GM12872 (cell line): ENCODE results near the gene MYO18B.

ENCODE experiments used
- TF ChIP-seq, protein P1 (sequence below): IDR thresholded peaks from 3 replicates; pipeline ENCODE4 v1.5.1; 2011; ENCODE audit warnings: low read depth, mild to moderate bottlenecking, low read length, moderate library complexity; ENCODE audit not compliant: insufficient read depth

MYO18B gene

DNA sequence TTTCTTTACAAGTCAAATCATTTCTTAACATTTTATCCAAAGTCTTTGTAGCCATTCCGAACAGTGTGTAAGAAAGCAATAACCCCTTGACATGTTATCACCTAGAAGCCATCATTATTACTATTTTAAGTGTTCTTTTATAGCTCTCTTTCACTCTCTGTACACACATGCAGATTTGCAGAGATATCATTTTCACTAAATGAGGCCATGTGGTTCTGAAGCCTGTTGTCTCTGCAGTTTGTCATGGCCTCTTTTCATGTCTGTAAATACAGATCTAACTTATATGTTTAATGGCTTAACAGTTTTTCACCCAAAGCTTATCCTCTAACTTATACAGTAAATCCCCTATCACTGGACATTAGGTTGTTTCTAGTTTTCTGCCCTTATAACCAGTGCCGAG lies 166.8 kb downstream of the MYO18B start:
- TF ChIP-seq, protein P1, sequence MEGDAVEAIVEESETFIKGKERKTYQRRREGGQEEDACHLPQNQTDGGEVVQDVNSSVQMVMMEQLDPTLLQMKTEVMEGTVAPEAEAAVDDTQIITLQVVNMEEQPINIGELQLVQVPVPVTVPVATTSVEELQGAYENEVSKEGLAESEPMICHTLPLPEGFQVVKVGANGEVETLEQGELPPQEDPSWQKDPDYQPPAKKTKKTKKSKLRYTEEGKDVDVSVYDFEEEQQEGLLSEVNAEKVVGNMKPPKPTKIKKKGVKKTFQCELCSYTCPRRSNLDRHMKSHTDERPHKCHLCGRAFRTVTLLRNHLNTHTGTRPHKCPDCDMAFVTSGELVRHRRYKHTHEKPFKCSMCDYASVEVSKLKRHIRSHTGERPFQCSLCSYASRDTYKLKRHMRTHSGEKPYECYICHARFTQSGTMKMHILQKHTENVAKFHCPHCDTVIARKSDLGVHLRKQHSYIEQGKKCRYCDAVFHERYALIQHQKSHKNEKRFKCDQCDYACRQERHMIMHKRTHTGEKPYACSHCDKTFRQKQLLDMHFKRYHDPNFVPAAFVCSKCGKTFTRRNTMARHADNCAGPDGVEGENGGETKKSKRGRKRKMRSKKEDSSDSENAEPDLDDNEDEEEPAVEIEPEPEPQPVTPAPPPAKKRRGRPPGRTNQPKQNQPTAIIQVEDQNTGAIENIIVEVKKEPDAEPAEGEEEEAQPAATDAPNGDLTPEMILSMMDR, result no peak

DNA sequence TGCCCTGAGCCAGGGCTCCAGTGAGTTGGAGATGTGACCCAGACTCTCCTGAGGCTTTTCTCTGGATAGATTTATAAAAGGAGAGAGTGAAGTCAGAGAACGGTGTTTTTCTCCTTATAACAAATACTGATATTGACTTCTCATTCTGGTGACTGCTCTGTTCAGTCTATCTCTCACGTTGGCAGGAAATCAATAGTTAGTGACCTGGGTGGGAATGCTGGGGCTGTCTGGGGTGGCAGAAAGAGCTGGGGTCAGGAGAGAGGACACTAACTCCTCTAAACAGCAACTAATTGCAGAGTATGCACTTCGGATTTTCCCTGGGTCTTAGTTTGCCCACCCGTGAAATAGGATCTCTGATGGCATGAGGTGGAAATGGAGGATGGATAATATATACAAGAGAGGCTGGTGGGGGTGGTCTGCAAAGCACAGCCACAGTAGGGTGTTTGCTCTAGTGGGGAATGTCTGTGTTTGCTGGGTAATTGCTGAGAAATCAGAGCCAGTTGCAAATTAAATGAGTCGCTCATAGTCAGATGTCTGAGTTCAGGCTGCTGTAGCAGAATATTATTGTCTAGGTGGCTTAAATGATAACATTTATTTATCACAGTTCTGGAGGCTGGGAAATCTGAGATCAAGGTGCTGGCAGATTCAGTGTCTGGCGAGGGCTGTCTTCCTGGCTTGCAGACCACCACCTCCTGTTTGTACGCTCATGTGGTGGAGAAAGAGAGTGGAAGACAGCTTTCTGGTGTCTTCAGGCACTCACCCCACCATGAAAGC lies 167.8 kb downstream of the MYO18B start:
- TF ChIP-seq, protein P1, result no peak

DNA sequence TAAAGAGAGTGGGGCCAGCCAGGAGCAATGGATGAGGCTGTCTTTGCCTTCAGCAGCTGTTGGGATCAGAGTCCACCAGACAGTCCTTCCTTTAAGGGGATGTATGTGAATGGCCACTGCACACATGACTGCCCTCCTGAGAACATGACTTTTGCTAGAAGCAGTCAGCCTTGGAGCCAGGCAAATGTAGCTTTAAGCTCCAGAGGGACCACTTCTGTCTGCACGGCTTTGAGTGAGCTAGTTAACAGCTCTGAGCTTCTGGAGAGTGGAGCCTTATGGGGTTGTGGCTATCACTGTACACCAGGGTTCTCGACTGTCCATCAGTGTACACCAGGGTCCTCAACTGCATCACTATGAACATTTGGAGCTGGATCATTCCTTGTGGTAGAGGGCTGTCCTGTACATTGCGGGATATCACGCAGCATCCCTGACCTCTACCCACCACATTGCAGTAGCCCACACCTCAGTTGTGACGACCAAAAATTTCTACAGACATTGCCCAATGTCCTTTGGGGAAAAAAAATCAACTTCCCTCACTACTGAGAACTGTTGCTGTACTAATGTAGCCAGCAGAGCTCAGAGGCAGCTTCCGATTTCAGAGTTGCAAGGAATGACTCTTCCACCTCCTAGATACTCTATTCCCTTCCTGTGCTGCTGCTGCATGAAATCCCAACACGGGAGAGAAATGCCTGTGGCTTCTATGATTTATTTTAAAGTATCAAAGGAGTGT lies 169.4 kb downstream of the MYO18B start:
- TF ChIP-seq, protein P1, result no peak

DNA sequence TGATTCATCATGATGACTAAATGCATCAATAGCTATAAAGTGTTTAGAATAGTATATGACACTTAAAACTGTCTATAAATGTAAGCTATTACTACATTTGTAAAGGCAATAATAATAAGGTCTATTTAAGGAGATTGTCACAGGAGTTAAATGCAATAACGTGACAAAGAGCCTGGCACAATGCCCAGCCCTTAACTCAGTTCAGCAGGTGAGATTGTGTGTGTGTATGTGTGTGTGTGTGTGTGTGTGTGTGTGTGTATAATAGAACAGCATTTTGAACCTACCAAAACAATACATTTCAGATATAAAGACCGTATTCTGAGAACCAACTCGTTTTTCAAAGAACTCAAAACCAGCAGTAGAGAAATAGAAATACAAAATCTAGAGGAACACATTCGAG lies 177.5 kb downstream of the MYO18B start:
- TF ChIP-seq, protein P1, result no peak

DNA sequence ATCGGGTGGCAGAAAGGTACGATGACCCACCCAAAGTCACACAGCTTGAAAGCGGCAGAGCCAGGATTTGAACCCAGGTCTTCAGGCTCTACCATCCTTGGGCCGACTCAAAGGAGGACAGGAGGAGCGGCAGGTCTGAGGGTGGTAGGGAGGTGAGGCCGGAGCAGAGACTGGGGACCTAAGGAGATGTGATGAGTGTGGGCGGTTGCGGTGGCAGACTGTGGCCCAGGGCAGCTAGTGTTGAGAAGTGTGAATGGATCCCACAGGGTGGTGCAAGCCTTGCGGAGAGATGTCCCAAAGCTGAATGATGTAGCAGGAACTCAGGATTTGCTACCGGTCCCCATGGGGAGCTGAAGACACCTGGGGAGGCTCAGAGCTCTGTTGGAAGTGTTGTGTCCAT lies 180.2 kb downstream of the MYO18B start:
- TF ChIP-seq, protein P1, result no peak

DNA sequence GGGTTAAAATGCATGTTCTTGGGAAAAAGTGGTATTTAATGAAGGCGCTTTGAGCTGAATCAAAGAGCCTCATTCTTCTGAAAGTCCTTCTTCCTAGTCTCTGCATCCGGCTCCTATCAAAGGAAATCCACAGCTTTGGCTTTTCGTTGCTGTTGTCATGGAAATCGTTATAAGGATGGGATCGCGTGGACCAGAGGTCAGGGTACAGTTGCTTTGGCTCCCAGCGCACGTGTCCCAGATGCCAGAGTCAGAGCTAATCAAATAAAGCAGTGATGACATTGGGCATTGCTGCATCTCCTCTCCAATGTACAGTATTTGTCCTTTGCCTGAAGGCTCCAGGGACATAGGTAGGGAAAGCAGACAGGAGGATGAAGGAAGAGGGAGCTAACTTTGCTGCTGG lies 181.9 kb downstream of the MYO18B start:
- TF ChIP-seq, protein P1, result no peak

DNA sequence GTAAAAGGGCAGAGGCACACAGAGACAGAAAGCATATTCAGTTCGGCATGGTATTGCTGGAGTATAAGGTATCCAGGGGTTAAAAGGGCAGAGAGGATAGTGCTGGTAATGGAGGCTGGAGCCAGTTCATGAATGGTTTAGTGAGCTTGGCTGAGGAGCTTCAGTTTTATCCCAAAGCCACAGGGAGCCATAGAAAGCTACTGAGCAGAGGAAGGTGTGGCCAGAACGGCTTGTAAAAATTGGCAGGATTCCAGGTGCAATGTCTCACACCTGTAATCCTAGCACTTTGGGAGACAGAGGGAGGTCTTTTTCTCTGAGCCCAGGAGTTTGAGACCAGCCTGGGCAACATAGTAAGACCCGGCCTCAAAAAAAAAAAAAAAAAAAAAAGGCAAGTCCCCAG lies 186.1 kb downstream of the MYO18B start:
- TF ChIP-seq, protein P1, result no peak
